HepG2 (cell line): ENCODE results near the gene TMEM190. TPM values are rescaled to one million over a fixed set of nuclear protein-coding genes. Genes with fewer than 3 reads are reported as not detected.
A peak's percentile ranks its signal among the peaks of the same experiment; 100 is the strongest.

Source experiments
- FOXM1 ChIP-seq: sonication (generic); formaldehyde crosslinking; IDR thresholded peaks from 2 replicates; pipeline ENCODE4 v1.5.0; 2020; ENCODE audit warnings: missing genetic modification reagents
- IKZF5 ChIP-seq: IDR thresholded peaks from 2 replicates; pipeline ENCODE4 v1.6.1; 2018; ENCODE audit warnings: missing genetic modification reagents, mild to moderate bottlenecking, missing compliant biosample characterization
- MAFF ChIP-seq: IDR thresholded peaks from 2 replicates; pipeline ENCODE4 v1.6.1; 2011; ENCODE audit warnings: low read depth, low read length, improper control_type of control experiment
- MED1 ChIP-seq: sonication (generic); formaldehyde crosslinking; IDR thresholded peaks from 2 replicates; pipeline ENCODE4 v1.4.0; 2020; ENCODE audit warnings: missing genetic modification reagents
- NKX3-1 ChIP-seq: sonication (generic); formaldehyde crosslinking; IDR thresholded peaks from 2 replicates; pipeline ENCODE4 v1.5.0; 2020; ENCODE audit warnings: missing genetic modification reagents
- PTBP1 ChIP-seq: fragments of 200-400 bp; formaldehyde crosslinking; IDR thresholded peaks from 2 replicates; pipeline ENCODE4 v1.6.1; 2018; ENCODE audit warnings: low read length, low read depth; ENCODE audit not compliant: poor library complexity, severe bottlenecking
- RFXAP ChIP-seq: sonication (generic); formaldehyde crosslinking; IDR thresholded peaks from 2 replicates; pipeline ENCODE4 v1.4.0; 2020; ENCODE audit warnings: missing genetic modification reagents, borderline replicate concordance
- SOX5 ChIP-seq: IDR thresholded peaks from 2 replicates; pipeline ENCODE4 v1.6.1; 2016; ENCODE audit warnings: borderline replicate concordance
- TFDP1 ChIP-seq: IDR thresholded peaks from 2 replicates; pipeline ENCODE4 v1.6.1; 2016; ENCODE audit warnings: missing compliant biosample characterization, missing genetic modification reagents, borderline replicate concordance
- ZNF235 ChIP-seq: sonication (generic); formaldehyde crosslinking; IDR thresholded peaks from 2 replicates; pipeline ENCODE4 v1.8.1; 2023; ENCODE audit warnings: mild to moderate bottlenecking, missing genetic modification reagents, borderline replicate concordance
- ZNF274 ChIP-seq: sonication (generic); formaldehyde crosslinking; IDR thresholded peaks from 2 replicates; pipeline ENCODE4 v1.5.1; 2020; ENCODE audit warnings: mild to moderate bottlenecking, missing genetic modification reagents
- ZNF281 ChIP-seq: sonication (generic); formaldehyde crosslinking; IDR thresholded peaks from 2 replicates; pipeline ENCODE4 v1.4.0; 2020; ENCODE audit warnings: missing genetic modification reagents, borderline replicate concordance
- ZNF687 ChIP-seq: sonication (generic); formaldehyde crosslinking; IDR thresholded peaks from 2 replicates; pipeline ENCODE4 v1.5.1; 2020; ENCODE audit warnings: mild to moderate bottlenecking, missing genetic modification reagents, moderate library complexity
- ZNF713 ChIP-seq: sonication (generic); formaldehyde crosslinking; IDR thresholded peaks from 2 replicates; pipeline ENCODE4 v1.4.0; 2020; ENCODE audit warnings: mild to moderate bottlenecking, missing genetic modification reagents
- ZNF788 ChIP-seq: sonication (generic); formaldehyde crosslinking; IDR thresholded peaks from 2 replicates; pipeline ENCODE4 v1.5.0; 2020; ENCODE audit warnings: mild to moderate bottlenecking, missing genetic modification reagents, borderline replicate concordance
- ZNF790 ChIP-seq: sonication (generic); formaldehyde crosslinking; IDR thresholded peaks from 2 replicates; pipeline ENCODE4 v1.8.0; 2022; ENCODE audit warnings: missing genetic modification reagents, mild to moderate bottlenecking, borderline replicate concordance
- polyA plus RNA-seq, 8 experiments: library from polyadenylated mRNA; depleted of rRNA in 3 of 8; stranded (reverse) in 7 of 8; unstranded in 1 of 8; fragments of >200 nt; fragmentation: Illumina TruSeq in 4 of 8; extraction: Trizol in 4 of 8; gene quantifications; 2 replicates each; pipeline versions ENCODE4 v1.2.1 to v1.2.3, GENCODE V29; 2011 to 2016; ENCODE audit warnings: low read depth in 4 of 8, missing spikeins in 1 of 8, mixed read lengths in 1 of 8; ENCODE audit not compliant: insufficient read depth in 1 of 8
- total RNA-seq, 5 experiments: library from RNA; depleted of rRNA; stranded (reverse); fragments of >200 nt; fragmentation: Illumina TruSeq; extraction: Trizol; gene quantifications; 2 replicates each; pipeline ENCODE4 v1.2.3, GENCODE V29; 2016; ENCODE audit warnings: low read depth in 1 of 5
- TF ChIP-seq, protein P1 (sequence below): IDR thresholded peaks from 2 replicates; pipeline ENCODE4 v1.6.1; 2012; ENCODE audit warnings: low read length, improper control_type of control experiment

TMEM190 gene
- total and polyA plus RNA-seq, 2 of the 13 experiments (the other 11 are each of a cell fraction or from before 2014, with no cell fraction given) = 0.35 to 0.83 TPM

GRCh38 chr19:55333870-55334269 is 42.8 kb upstream of the TMEM190 start (continued):
- TF ChIP-seq ZNF281 (CRISPR knock-in tag) (no peak), IKZF5 (CRISPR knock-in tag) (peak; percentile 67), ZNF687 (CRISPR knock-in tag) (peak; percentile 22; the same call in 1 of the 2 replicates), RFXAP (CRISPR knock-in tag) (no peak), ZNF235 (CRISPR knock-in tag) (no peak), TFDP1 (no peak), NKX3-1 (CRISPR knock-in tag) (no peak), ZNF713 (no peak), FOXM1 (CRISPR knock-in tag) (no peak), PTBP1 (no peak), MAFF (no peak), MED1 (CRISPR knock-in tag) (peak; percentile 70; the same call in 1 of the 2 replicates), SOX5 (CRISPR knock-in tag) (peak; percentile 64), ZNF788 (CRISPR knock-in tag) (no peak; the same call in 1 of the 2 replicates), ZNF790 (no peak), ZNF274 (no peak)
- TF ChIP-seq, protein P1, sequence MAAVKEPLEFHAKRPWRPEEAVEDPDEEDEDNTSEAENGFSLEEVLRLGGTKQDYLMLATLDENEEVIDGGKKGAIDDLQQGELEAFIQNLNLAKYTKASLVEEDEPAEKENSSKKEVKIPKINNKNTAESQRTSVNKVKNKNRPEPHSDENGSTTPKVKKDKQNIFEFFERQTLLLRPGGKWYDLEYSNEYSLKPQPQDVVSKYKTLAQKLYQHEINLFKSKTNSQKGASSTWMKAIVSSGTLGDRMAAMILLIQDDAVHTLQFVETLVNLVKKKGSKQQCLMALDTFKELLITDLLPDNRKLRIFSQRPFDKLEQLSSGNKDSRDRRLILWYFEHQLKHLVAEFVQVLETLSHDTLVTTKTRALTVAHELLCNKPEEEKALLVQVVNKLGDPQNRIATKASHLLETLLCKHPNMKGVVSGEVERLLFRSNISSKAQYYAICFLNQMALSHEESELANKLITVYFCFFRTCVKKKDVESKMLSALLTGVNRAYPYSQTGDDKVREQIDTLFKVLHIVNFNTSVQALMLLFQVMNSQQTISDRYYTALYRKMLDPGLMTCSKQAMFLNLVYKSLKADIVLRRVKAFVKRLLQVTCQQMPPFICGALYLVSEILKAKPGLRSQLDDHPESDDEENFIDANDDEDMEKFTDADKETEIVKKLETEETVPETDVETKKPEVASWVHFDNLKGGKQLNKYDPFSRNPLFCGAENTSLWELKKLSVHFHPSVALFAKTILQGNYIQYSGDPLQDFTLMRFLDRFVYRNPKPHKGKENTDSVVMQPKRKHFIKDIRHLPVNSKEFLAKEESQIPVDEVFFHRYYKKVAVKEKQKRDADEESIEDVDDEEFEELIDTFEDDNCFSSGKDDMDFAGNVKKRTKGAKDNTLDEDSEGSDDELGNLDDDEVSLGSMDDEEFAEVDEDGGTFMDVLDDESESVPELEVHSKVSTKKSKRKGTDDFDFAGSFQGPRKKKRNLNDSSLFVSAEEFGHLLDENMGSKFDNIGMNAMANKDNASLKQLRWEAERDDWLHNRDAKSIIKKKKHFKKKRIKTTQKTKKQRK = no peak
